Fibroblast of skin of left quadriceps (primary cell): ENCODE measurements around the gene FAU.
"Not testable (repeated sequence)": the region's sequence is repeated elsewhere in the genome, so short reads cannot be mapped to it uniquely, and the experiment has no call there.

Source experiments
- DNase-seq, 2 experiments: peaks; one replicate each; pipeline ENCODE4 v3.0.0-alpha.2; 2013; ENCODE audit warnings: low read depth in 2 of 2

Gene FAU

DNA sequence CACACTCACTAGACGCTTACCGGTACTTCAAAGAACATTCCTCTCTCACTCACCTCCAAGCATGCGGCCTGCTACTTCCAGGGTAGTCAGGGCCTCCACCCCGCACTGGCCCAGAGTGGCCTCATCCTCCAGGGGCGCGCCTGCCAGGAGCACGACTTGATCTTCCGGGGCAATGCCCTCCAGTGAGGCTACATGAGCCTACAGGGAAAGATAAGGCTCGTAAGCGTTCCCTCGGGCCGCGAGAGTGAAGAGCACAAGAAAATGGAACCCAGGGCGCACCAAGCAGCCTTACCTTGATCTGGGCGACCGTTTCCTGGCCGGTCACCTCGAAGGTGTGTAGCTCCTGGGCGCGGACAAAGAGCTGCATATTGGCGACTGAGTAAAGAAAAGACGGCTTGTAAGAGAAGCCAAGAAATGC lies 478 bp downstream of the FAU start:
- DNase-seq, result no peak

GRCh38 chr11:65120831-65121230 lies 1.1 kb downstream of the FAU start:
- no peak for DNase-seq

DNA sequence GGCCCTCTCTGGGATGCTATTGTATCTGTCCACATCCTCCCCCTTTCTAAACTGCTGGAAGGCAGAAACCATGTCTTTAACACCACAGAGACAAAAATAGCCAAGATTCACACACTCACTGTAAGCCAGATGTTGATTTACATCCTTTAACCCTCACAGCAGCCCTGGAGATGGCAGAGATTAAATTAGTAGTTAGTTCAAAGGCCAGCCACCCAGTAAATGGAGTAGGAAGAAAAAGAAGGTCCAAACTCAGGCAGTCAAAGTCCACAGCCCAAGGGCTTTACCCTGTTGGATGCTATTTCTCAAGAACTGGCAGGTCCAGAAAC lies 2.3 kb downstream of the FAU start:
- DNase-seq, result no peak

GRCh38 chr11:65118891-65119669 lies 2.9 kb downstream of the FAU start:
- not testable (repeated sequence) for DNase-seq

GRCh38 chr11:65118097-65118837 lies 3.7 kb downstream of the FAU start:
- no peak for DNase-seq

- DNase-seq, result peak; percentile 97
These were observed 4.5 kb downstream of the FAU start, which contains the start of gene ZNHIT2 for GRCh38 chr11:65117206-65118096. TSS of gene ZNHIT2 (minus strand) at chr11:65117701. CDS start at chr11:65117653, 48 bp downstream.

DNA sequence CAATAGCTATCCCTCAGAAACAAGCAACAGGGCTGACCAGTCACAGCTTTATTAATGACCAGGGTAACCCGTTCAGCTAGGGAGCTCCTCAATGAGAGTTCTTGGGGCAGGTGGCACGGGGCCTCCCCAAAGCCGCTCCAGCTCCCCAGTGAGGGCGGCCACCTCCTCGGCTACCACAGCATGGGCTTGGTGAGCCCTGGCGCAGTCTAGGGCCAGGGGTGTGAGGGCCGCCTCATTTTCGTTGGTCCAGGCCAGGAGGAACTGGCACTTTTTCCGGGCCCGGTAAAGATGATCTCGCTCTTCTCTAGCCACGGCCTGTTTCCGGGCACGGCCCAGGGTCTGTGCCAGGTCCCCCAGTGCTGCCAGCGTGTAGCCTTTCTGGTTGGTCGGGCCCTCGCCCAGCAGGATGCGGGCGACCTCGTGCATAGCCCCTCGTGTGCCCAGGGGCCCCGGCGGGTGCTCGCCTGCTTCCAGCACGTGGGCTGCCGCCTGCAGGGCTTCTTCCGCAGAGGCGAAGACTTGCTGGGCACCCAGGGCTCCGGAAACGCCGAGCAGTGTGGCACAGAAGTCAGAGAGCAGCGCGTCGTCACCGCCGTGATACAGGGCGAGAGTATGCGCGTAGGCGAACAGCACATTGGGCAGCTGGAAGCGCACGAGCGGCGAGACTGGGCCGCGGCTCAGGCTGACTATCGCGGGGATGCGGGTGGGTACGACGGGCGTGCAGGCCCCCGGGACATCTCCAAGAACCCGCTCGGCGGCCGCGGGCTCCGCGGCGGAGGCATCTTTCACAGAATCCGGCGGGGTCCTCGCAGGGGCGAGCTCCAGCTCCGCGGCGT lies 5.3 kb downstream of the FAU start:
- no peak for DNase-seq

DNA sequence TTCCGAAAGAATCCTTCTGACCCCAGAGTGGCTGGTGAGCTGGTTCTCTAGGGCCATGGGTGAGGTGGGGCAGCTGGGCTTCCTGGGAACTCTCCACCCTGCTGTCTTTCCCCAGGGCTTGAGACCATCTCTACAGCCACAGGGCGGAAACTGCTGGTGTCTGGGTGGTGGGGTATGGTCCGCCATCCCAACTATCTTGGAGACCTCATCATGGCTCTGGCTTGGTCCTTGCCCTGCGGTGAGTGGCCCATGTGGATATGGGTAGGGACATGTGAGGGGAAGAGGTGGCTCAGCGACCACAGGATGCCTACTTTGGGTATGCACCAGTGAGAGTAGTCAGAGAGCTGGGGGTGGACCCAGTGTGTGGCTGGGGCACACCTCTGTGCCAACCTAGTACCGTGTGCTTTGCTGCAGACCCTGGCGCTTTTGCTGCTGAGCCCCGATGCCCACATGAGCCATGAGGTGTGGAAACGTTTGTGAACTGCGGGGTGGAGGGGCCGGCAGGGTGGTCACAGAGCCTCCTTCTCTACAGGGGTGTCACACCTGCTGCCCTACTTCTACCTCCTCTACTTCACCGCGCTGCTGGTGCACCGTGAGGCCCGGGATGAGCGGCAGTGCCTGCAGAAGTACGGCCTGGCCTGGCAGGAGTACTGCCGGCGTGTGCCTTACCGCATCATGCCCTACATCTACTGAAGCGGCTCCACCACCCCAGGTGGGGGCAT lies 6.4 kb downstream of the FAU start:
- DNase-seq, result no peak

DNA sequence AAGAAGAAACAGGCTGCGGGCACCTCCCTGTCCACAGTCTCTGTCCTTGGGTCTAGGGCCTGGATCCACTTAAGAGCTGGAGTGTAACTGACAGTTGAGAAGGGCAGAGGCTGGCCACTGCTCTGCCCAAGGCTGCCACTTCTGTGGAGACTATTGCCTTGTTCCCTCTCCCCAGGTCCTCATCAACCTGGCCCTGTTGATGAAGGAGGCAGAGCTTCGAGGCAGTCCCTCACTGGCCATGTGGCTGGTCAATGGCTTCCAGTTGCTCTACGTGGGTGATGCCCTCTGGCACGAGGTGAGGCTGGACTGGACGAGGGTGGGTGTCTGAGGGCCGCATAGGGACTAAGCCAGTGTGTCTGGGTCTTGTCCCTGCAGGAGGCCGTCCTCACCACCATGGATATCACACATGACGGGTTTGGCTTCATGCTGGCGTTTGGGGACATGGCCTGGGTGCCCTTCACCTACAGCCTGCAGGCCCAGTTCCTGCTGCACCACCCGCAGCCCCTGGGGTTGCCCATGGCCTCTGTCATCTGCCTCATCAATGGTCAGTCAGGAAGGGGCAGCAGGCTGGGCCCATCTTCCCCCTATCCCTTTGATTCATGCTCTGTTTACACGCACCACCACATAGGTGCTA lies 7.3 kb downstream of the FAU start:
- DNase-seq, result no peak

DNA sequence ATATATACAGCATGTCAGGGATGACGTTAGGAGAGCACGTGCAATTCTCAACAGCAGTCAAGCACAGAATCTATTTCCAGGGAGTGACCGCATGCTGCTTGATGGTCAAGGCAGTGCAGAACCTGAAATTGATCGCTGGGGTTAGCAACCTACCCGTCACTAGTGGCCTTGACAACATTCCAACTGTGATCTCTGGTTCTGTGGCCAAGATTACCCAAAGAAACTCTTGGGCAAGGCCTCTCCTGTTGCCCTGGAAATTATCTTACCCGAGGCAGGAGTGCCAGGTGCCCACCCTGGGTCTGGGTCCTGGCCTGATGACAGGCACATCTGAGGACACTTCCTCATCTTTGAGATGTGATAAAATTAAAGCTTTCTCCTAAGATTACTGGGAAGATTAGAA lies 8.1 kb downstream of the FAU start:
- DNase-seq, result no peak

GRCh38 chr11:65113361-65113756 lies 8.6 kb downstream of the FAU start:
- no peak for DNase-seq

DNA sequence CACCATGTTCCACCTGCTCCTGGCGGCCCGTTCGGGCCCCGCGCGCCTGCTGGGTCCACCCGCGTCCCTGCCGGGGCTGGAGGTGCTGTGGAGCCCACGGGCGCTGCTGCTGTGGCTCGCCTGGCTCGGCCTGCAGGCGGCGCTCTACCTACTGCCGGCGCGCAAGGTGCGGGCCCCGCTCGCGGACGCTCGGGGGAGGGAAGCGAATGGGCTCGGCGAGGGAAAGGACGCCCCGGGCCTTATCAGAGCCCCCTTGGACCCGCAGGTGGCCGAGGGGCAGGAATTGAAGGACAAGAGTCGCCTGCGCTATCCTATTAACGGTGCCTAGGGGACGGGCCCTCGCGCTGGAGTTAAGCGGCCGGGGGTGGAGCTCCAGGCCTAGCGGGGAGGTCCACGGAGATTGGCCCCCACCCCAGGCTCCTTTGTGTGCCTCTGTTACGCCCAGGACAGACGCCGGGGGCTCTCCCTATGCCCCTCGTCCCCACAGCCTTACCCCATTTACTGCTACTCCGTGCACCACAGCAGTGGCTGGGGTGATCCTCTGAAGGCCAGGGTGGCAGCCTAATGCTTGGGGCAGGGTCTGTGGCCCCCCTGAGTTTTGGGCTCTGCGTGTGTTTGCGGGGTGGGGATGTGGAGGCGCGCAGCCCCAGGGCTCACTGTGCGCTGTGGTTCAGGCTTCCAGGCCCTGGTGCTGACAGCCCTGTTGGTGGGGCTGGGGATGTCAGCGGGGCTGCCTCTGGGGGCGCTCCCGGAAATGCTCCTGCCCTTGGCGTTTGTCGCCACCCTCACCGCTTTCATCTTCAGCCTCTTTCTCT lies 9.2 kb downstream of the FAU start:
- no peak for DNase-seq

- peak; percentile 68 to 72 for DNase-seq
These were observed 10.0 kb downstream of the FAU start, which contains the start of gene TM7SF2 for GRCh38 chr11:65111744-65112545. TSS of gene TM7SF2 (plus strand) at chr11:65111872. CDS start at chr11:65112016, 144 bp downstream.

GRCh38 chr11:65111159-65111743 lies 10.7 kb downstream of the FAU start:
- DNase-seq, result no peak

DNA sequence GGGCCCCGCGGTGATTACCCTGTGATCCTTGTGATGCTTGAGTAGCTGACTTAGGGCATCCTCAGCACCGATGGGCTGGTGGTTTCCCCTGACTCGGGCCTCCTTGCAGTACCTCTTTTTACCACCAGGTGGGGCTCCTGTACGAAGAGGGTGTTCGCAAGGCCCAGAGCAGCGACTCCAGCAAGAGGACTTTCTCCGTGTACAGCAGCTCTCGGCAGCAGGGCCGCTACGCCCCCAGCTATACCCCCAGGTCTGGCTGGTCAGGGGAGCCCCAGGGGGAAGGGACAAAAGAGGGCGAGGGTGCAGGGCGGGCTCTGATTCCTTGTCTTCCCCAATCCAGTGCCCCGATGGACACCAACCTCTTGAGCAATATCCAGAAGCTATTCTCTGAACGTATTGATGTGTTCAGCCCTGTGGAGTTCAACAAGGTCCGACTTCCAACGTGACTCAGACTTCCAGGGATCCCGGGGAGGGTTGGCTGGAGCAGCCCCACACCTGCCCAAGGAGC lies 11.5 kb downstream of the FAU start:
- peak; percentile 37 to 45 for DNase-seq

- DNase-seq, result no peak
These were observed 12.4 kb downstream of the FAU start for GRCh38 chr11:65109231-65110198.
